GM23248 (cell line): ENCODE results near the gene CHD9. TPM values are rescaled to one million over a fixed set of nuclear protein-coding genes. Genes with fewer than 3 reads are reported as not detected.

Experiments
- DNase-seq: peaks from one replicate; pipeline ENCODE4 v3.0.0-alpha.2; 2015
- H2AFZ ChIP-seq: fragments of 200-600 bp; sonication (generic); 2 replicates; pipeline ENCODE4 v1.6.1; 2016; ENCODE audit warnings: antibody characterized with exemption
- H3F3A ChIP-seq: fragments of 200-600 bp; sonication (generic); 2 replicates; pipeline ENCODE4 v1.6.1; 2016; ENCODE audit warnings: mild to moderate bottlenecking, antibody characterized with exemption, mixed run types; ENCODE audit not compliant: insufficient read depth
- H3K27ac ChIP-seq: fragments of 200-600 bp; sonication (generic); 2 replicates; pipeline ENCODE4 v1.5.1; 2016; ENCODE audit warnings: mild to moderate bottlenecking
- H3K27me3 ChIP-seq: fragments of 200-600 bp; sonication (generic); replicated peaks from 2 replicates; pipeline ENCODE4 v1.6.1; 2016; ENCODE audit warnings: mild to moderate bottlenecking; ENCODE audit not compliant: insufficient read depth
- H3K36me3 ChIP-seq: fragments of 200-600 bp; sonication (generic); 2 replicates; pipeline ENCODE4 v1.6.1; 2016; ENCODE audit warnings: low read depth, mild to moderate bottlenecking
- H3K4me1 ChIP-seq: fragments of 200-600 bp; sonication (generic); 2 replicates; pipeline ENCODE4 v1.6.1; 2016; ENCODE audit warnings: mild to moderate bottlenecking; ENCODE audit not compliant: insufficient read depth
- H3K4me2 ChIP-seq: fragments of 200-600 bp; sonication (generic); one replicate; pipeline ENCODE4 v1.6.1; 2016; ENCODE audit warnings: mild to moderate bottlenecking; ENCODE audit not compliant: unreplicated experiment
- H3K4me3 ChIP-seq: fragments of 200-600 bp; sonication (generic); 2 replicates; pipeline ENCODE4 v1.5.1; 2016; ENCODE audit warnings: mild to moderate bottlenecking
- H3K79me2 ChIP-seq: fragments of 200-600 bp; sonication (generic); 2 replicates; pipeline ENCODE4 v1.6.1; 2016; ENCODE audit warnings: mild to moderate bottlenecking; ENCODE audit not compliant: insufficient read depth
- H3K9ac ChIP-seq: fragments of 200-600 bp; sonication (generic); 2 replicates; pipeline ENCODE4 v1.6.1; 2016; ENCODE audit warnings: mild to moderate bottlenecking
- H3K9me2 ChIP-seq: fragments of 200-600 bp; sonication (generic); 2 replicates; pipeline ENCODE4 v1.6.1; 2016; ENCODE audit warnings: mixed run types, mild to moderate bottlenecking, moderate library complexity; ENCODE audit not compliant: insufficient read depth
- H3K9me3 ChIP-seq: fragments of 200-600 bp; sonication (generic); one replicate; pipeline ENCODE4 v1.6.1; 2017; ENCODE audit warnings: low read depth
- H4K20me1 ChIP-seq: fragments of 200-600 bp; sonication (generic); 2 replicates; pipeline ENCODE4 v1.6.0; 2016; ENCODE audit not compliant: insufficient read depth
- EZH2 ChIP-seq: fragments of 200-600 bp; sonication (generic); IDR thresholded peaks from 2 replicates; pipeline ENCODE4 v1.6.1; 2018; ENCODE audit warnings: antibody characterized with exemption, mild to moderate bottlenecking; ENCODE audit not compliant: insufficient read depth, poor library complexity, severe bottlenecking
- EZH2phosphoT487 ChIP-seq: fragments of 200-600 bp; sonication (generic); IDR thresholded peaks from 2 replicates; pipeline ENCODE4 v1.6.1; 2018; ENCODE audit warnings: antibody characterized with exemption, moderate library complexity, mild to moderate bottlenecking, low read depth; ENCODE audit not compliant: insufficient read depth
- WGBS, 2 experiments: methylation state at CpG; one replicate each; pipeline ENCODE4 v1.1.6; 2015 to 2017; ENCODE audit warnings: low lambda C conversion rate in 2 of 2, low coverage in 1 of 2; ENCODE audit errors: missing lambda C conversion rate in 2 of 2; 5-methylcytosine and 5-hydroxymethylcytosine counted together
- in situ Hi-C: fragments of 300-500 bp; cut with MboI; formaldehyde crosslinking; loops from 2 replicates; pipeline ENCODE4 v1.15.0; 2020
- polyA plus RNA-seq: library from polyadenylated mRNA; unstranded; fragments of >200 nt; fragmentation: Nextera tagmentation; extraction: Ambion mirVana; gene quantifications from 2 replicates; pipeline ENCODE4 v1.2.1, GENCODE V29; 2016
- total RNA-seq: library from RNA; depleted of rRNA; stranded (reverse); fragments of >200 nt; shearing (Covaris generic); gene quantifications from 2 replicates; pipeline ENCODE4 v1.2.3, GENCODE V29; 2014

Gene CHD9
- total and polyA plus RNA-seq, 2 experiments from 2014 or later = 20.5 to 47.4 TPM

- no peak overlapping the region for H3K4me2 ChIP-seq
- H3K9ac ChIP-seq = no peak overlapping the region
- H3K36me3 ChIP-seq = no peaks in the 10 kb centered on the region
- peaks cover 100% of the 10 kb centered on the region for H3K79me2 ChIP-seq
- TF ChIP-seq EZH2 = no peak
- no peak overlapping the region for H3K4me3 ChIP-seq
- no peaks in the 10 kb centered on the region for H3K9me2 ChIP-seq
- no peak overlapping the region for H3K27ac ChIP-seq
- in situ Hi-C loops = no loop called here
- no peaks in the 10 kb centered on the region for H3K9me3 ChIP-seq
- DNase-seq = peak; percentile 16
- no peaks in the 10 kb centered on the region for H4K20me1 ChIP-seq
- no peaks in the 10 kb centered on the region for H3K27me3 ChIP-seq
- peaks cover 16% of the 10 kb centered on the region for H3K4me1 ChIP-seq
- no peak overlapping the region for H2AFZ ChIP-seq
- H3F3A ChIP-seq = no peaks in the 10 kb centered on the region; the same call in 1 of the 2 replicates
- WGBS, 2 experiments = 96 to 99% methylated on average over 6 of the region's 6 CpGs
Observed at GRCh38 chr16:53142823-53143568, 88.2 kb downstream of the CHD9 start.

- H3K79me2 ChIP-seq = peaks cover 100% of the 10 kb centered on the region
- no peaks in the 10 kb centered on the region for H3K27me3 ChIP-seq
- no peak overlapping the region for H3K27ac ChIP-seq
- WGBS, 2 experiments = 97 to 99% methylated on average over 3 of the region's 3 CpGs
- H3K9me2 ChIP-seq = no peaks in the 10 kb centered on the region
- no peaks in the 10 kb centered on the region for H3K4me1 ChIP-seq
- in situ Hi-C loops = no loop called here
- TF ChIP-seq EZH2 = no peak
- TF ChIP-seq EZH2phosphoT487 = no peak
- no peaks in the 10 kb centered on the region; the same call in 1 of the 2 replicates for H4K20me1 ChIP-seq
- H3K9me3 ChIP-seq = no peaks in the 10 kb centered on the region
- H3K36me3 ChIP-seq = peaks cover 3% of the 10 kb centered on the region; the same call in 1 of the 2 replicates
- H3K4me2 ChIP-seq = no peak overlapping the region
- no peak overlapping the region for H3K9ac ChIP-seq
- H2AFZ ChIP-seq = no peak overlapping the region
- DNase-seq = no peak
- H3K4me3 ChIP-seq = no peak overlapping the region
- H3F3A ChIP-seq = peaks cover 18% of the 10 kb centered on the region; the same call in 1 of the 2 replicates
Observed at GRCh38 chr16:53147500-53148065, 92.8 kb downstream of the CHD9 start.

- H3K27ac ChIP-seq = no peak overlapping the region
- peaks cover 17% of the 10 kb centered on the region; the same call in 1 of the 2 replicates for H3K4me1 ChIP-seq
- peaks cover 4% of the 10 kb centered on the region for H3K36me3 ChIP-seq
- DNase-seq = no peak
- H4K20me1 ChIP-seq = no peaks in the 10 kb centered on the region; the same call in 1 of the 2 replicates
- no peak overlapping the region for H3K4me2 ChIP-seq
- H2AFZ ChIP-seq = no peak overlapping the region
- H3K27me3 ChIP-seq = no peaks in the 10 kb centered on the region
- no peak for TF ChIP-seq EZH2
- H3K9me3 ChIP-seq = no peaks in the 10 kb centered on the region
- no peak overlapping the region for H3K9ac ChIP-seq
- WGBS, 2 experiments = 99 to 100% methylated on average over 3 of the region's 3 CpGs
- peaks cover 100% of the 10 kb centered on the region for H3K79me2 ChIP-seq
- no peak overlapping the region for H3K4me3 ChIP-seq
- in situ Hi-C loops = no loop called here
- H3F3A ChIP-seq = peaks cover 28% of the 10 kb centered on the region
- no peaks in the 10 kb centered on the region for H3K9me2 ChIP-seq
Observed at GRCh38 chr16:53150769-53151168, 96.0 kb downstream of the CHD9 start.

- no peak for TF ChIP-seq EZH2
- no peak for TF ChIP-seq EZH2phosphoT487
- no peak overlapping the region for H2AFZ ChIP-seq
- no peaks in the 10 kb centered on the region for H3K9me3 ChIP-seq
- H3K27ac ChIP-seq = no peak overlapping the region
- H3F3A ChIP-seq = peaks cover 44% of the 10 kb centered on the region
- no peaks in the 10 kb centered on the region; the same call in 1 of the 2 replicates for H4K20me1 ChIP-seq
- no peaks in the 10 kb centered on the region for H3K27me3 ChIP-seq
- peaks cover 31% of the 10 kb centered on the region for H3K4me1 ChIP-seq
- H3K9ac ChIP-seq = no peak overlapping the region
- in situ Hi-C loops = no loop called here
- peaks cover 100% of the 10 kb centered on the region for H3K79me2 ChIP-seq
- no peak for DNase-seq
- no peak overlapping the region for H3K4me3 ChIP-seq
- no peaks in the 10 kb centered on the region for H3K9me2 ChIP-seq
- peaks cover 17% of the 10 kb centered on the region for H3K36me3 ChIP-seq
- no peak overlapping the region for H3K4me2 ChIP-seq
Observed at GRCh38 chr16:53152329-53152728, 97.5 kb downstream of the CHD9 start.
